Stimulated activated effector memory CD8-positive, alpha-beta T cell treated with anti-CD3 and anti-CD28 coated beads, Interleukin-12 subunit alpha, Interleukin-12 subunit beta, amount 100 ng/mL, for 72 hours (primary cell): Measurements from ENCODE around the gene LNP1.

Experiments used
- ATAC-seq: fragments of 150-1000 bp; cut with Tn5 transposase; 2 replicates; pipeline ENCODE4 v1.10.0; 2021
- DNase-seq, 2 donors: peaks; one replicate each; pipeline ENCODE4 v3.0.0; 2021 to 2022; ENCODE audit warnings: low spot score in 2 of 2
- H3K27ac Mint-ChIP-seq: one replicate; pipeline ENCODE4 v1.8.0; 2022; ENCODE audit warnings: mild to moderate bottlenecking, mixed read lengths
- H3K36me3 Mint-ChIP-seq: one replicate; pipeline ENCODE4 v1.8.0; 2022; ENCODE audit warnings: mild to moderate bottlenecking, mixed read lengths
- H3K4me1 Mint-ChIP-seq: one replicate; pipeline ENCODE4 v1.8.0; 2022; ENCODE audit warnings: mixed read lengths
- H3K4me3 Mint-ChIP-seq: one replicate; pipeline ENCODE4 v1.8.0; 2022; ENCODE audit warnings: mild to moderate bottlenecking, mixed read lengths
- H3K9me3 Mint-ChIP-seq: one replicate; pipeline ENCODE4 v1.8.0; 2022; ENCODE audit warnings: mixed read lengths

Gene LNP1

GRCh38 chr3:100411091-100411982, 10.0 kb downstream of the LNP1 start:
- Mint-ChIP-seq H3K9me3 (peaks cover 7% of the 10 kb centered on the region), H3K4me3 (no peak overlapping the region), H3K27ac (no peak overlapping the region), H3K4me1 (no peaks in the 10 kb centered on the region), H3K36me3 (no peaks in the 10 kb centered on the region)
- ATAC-seq (no peak), DNase-seq (no peak)

- no peak for ATAC-seq
- no peak overlapping the region for H3K27ac Mint-ChIP-seq
Measured at GRCh38 chr3:100412912-100413590, 11.7 kb downstream of the LNP1 start.

DNA sequence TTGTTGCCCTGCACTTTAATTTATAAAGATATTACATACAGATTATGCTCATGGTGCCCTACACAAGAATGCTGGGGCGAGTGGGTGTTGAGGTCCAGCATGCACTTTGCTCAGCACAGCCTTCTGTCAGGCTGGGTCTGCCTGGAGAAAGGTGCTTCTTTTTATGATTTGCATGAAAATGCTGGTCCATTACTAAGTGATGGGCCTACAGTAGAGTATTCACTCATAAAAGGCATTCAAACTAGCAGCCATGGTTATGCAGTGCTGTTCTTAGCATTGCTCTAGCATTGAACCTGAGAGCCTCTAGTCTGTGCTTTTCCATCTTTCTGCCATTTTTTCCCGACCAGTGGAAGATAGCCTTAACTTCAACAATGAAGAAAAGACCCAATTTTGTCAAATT, 12.3 kb downstream of the LNP1 start:
- DNase-seq: no peak
- Mint-ChIP-seq H3K4me3 (no peak overlapping the region), H3K36me3 (no peaks in the 10 kb centered on the region), H3K27ac (no peak overlapping the region), H3K4me1 (no peaks in the 10 kb centered on the region), H3K9me3 (no peaks in the 10 kb centered on the region)
- ATAC-seq: no peak

More at GRCh38 chr3:100412912-100413590, 11.7 kb downstream of the LNP1 start:
- no peak overlapping the region for H3K4me3 Mint-ChIP-seq
- no peaks in the 10 kb centered on the region for H3K9me3 Mint-ChIP-seq
- no peaks in the 10 kb centered on the region for H3K4me1 Mint-ChIP-seq
- DNase-seq: no peak
- no peaks in the 10 kb centered on the region for H3K36me3 Mint-ChIP-seq

- ATAC-seq: no peak
- no peak overlapping the region for H3K27ac Mint-ChIP-seq
- H3K4me1 Mint-ChIP-seq: no peaks in the 10 kb centered on the region
- no peak for DNase-seq
- no peaks in the 10 kb centered on the region for H3K36me3 Mint-ChIP-seq
- no peak overlapping the region for H3K4me3 Mint-ChIP-seq
- no peaks in the 10 kb centered on the region for H3K9me3 Mint-ChIP-seq
Measured at GRCh38 chr3:100416176-100416575, 14.8 kb downstream of the LNP1 start.

DNA sequence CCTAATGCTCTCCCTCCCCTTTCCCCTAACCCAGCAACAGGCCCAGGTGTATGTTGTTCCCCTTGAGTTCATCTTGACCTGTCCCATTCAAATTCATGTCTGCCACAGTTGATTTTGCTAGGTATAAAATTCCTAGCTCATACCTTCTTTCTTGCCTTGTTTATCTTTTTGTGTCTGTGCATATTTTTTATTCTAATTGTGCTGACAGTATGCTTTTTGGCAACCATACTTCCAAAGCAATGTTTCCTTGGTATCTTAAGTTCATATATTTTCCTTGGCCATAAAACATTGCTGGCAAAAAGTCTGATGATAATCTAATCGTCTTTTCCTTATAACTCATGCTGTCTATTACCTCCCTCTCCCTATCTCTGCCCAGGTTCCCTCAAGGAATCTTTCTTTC, 15.5 kb downstream of the LNP1 start:
- Mint-ChIP-seq H3K27ac (no peak overlapping the region), H3K36me3 (no peaks in the 10 kb centered on the region), H3K9me3 (no peaks in the 10 kb centered on the region), H3K4me1 (no peaks in the 10 kb centered on the region), H3K4me3 (no peak overlapping the region)
- no peak for ATAC-seq
- no peak for DNase-seq

DNA sequence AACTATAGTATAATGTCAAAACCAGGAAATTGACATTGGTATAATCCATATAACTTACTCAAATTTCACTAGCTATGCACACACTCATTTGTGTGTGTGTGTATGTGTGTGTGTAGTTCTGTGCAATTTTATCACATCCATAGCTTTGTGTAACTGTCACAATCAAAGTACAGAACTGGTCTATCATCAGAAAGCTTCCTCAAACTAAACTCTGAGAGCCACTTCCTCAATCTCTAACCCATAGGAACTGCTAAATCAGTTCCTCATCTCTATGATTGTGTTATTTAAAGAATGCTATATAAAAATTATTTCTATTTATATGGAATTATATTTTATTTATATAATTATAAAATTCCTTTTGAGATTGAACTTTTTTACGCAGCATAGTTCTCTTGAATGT, 18.1 kb downstream of the LNP1 start:
- Mint-ChIP-seq H3K4me3 (no peak overlapping the region), H3K9me3 (no peaks in the 10 kb centered on the region), H3K27ac (no peak overlapping the region), H3K36me3 (no peaks in the 10 kb centered on the region), H3K4me1 (no peaks in the 10 kb centered on the region)
- DNase-seq (no peak), ATAC-seq (no peak)

- H3K9me3 Mint-ChIP-seq: no peaks in the 10 kb centered on the region
- H3K36me3 Mint-ChIP-seq: no peaks in the 10 kb centered on the region
- no peak overlapping the region for H3K4me3 Mint-ChIP-seq
- no peak for ATAC-seq
- no peaks in the 10 kb centered on the region for H3K4me1 Mint-ChIP-seq
- no peak for DNase-seq
- H3K27ac Mint-ChIP-seq: no peak overlapping the region
Measured at GRCh38 chr3:100420885-100421284, 19.5 kb downstream of the LNP1 start.

DNA sequence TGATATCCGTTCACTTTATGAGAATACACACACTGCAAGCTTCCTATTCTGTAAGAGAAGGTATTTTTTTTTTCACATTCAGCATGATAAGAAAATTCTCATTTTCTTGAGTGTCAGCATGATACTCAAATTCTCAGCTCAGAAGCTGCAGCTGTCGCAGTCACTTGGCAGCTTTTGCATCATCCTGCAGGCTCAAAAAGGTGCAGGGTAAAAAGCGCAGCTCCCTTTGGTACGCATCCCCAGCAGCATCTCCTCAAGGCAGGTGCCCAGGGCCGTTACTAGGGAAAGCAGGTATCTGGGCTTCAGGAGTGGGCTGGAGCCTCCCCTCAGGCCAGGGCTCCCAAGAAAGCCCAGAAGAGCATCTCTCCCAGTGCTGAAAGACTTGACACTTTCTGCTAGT, 22.3 kb downstream of the LNP1 start:
- no peak overlapping the region for H3K27ac Mint-ChIP-seq
- no peaks in the 10 kb centered on the region for H3K36me3 Mint-ChIP-seq
- no peaks in the 10 kb centered on the region for H3K4me1 Mint-ChIP-seq
- DNase-seq: no peak
- no peak overlapping the region for H3K4me3 Mint-ChIP-seq
- no peak for ATAC-seq
- H3K9me3 Mint-ChIP-seq: no peaks in the 10 kb centered on the region

GRCh38 chr3:100424261-100424660, 22.9 kb downstream of the LNP1 start:
- Mint-ChIP-seq H3K27ac (no peak overlapping the region), H3K4me1 (no peaks in the 10 kb centered on the region), H3K9me3 (no peaks in the 10 kb centered on the region), H3K4me3 (no peak overlapping the region), H3K36me3 (no peaks in the 10 kb centered on the region)
- no peak for ATAC-seq
- no peak for DNase-seq

DNA sequence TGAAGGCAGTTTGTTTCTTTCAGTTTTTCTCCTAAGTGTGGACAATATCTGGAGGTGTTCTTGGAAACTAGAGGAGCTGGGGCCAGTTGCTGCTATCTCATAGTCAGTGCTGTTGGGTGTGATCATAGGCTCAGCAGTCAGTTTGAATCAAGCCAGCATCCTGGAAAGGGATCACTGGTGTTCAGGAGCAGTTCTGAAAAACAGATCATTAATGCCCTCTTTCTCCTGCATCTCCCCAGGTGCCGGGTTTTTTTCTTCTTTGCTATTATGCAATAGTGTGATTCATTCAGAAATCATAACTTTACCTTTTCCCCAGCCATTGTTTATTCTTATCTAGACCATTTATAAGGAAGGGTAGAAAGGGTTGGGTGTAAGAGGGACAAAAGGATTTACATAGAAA, 24.0 kb downstream of the LNP1 start:
- Mint-ChIP-seq H3K36me3 (no peaks in the 10 kb centered on the region), H3K4me3 (no peak overlapping the region), H3K4me1 (no peaks in the 10 kb centered on the region), H3K27ac (no peak overlapping the region), H3K9me3 (no peaks in the 10 kb centered on the region)
- no peak for DNase-seq
- no peak for ATAC-seq

DNA sequence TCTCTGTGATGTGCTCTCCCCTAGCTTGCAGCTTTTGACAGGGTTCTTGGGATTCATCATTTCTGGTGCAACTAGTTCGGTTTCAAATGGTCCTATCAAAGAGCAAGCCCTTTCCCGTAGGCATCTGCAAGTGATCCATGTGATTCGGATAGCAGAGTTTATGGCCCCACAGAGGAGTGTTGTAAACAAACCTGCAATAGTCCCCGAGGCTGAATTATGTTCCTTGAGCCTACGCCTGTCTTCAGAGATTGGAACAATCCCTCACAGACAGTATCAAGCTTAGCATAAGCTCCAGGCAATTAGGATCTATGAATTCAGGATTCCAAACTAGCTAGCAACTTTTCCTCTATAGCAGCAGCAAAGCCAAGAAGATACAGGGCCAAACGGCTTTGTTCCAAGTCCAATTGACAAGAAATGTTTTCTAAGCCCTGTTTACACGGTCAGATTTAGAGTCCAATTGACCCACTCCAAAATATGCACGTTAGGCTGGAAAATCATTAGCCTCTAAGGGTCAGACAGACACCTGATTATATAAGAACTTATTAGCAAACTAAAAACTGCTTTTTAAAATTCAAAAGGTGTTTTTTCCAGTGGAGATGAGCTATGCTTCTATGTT, 24.8 kb downstream of the LNP1 start:
- H3K9me3 Mint-ChIP-seq: no peaks in the 10 kb centered on the region
- H3K4me3 Mint-ChIP-seq: no peak overlapping the region
- DNase-seq: no peak
- no peaks in the 10 kb centered on the region for H3K36me3 Mint-ChIP-seq
- ATAC-seq: no peak
- no peaks in the 10 kb centered on the region for H3K4me1 Mint-ChIP-seq
- no peak overlapping the region for H3K27ac Mint-ChIP-seq

GRCh38 chr3:100427699-100428098, 26.4 kb downstream of the LNP1 start:
- H3K9me3 Mint-ChIP-seq: no peaks in the 10 kb centered on the region
- H3K36me3 Mint-ChIP-seq: no peaks in the 10 kb centered on the region
- H3K4me3 Mint-ChIP-seq: no peak overlapping the region
- no peaks in the 10 kb centered on the region for H3K4me1 Mint-ChIP-seq
- H3K27ac Mint-ChIP-seq: no peak overlapping the region
- no peak for DNase-seq
- no peak for ATAC-seq

DNA sequence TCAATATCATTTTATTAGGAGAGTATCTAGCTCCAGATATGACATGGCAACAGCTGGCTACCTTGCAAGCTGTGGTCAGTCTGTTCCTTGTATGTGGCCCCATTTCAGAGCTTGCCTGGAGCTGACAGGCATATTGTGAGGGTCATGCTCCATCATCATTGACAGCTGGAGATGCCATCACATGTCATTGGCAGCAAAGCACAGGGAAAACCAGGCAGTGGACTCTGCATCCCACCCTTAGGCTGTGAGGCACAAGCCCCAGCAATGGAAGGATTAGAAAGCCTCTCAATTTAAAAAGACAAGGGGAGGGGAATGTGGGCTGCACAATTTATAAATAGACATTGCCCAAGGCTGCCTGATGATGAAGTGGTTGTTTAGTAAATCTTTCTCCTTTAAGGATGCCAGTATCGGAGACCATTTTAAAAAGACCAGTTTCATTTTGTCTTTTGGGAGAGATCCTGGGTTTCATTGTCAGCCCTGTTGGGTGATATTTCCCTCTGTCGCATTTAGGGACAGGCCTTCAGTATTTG, 27.9 kb downstream of the LNP1 start:
- Mint-ChIP-seq H3K4me3 (no peak overlapping the region), H3K27ac (no peak overlapping the region), H3K9me3 (no peaks in the 10 kb centered on the region), H3K36me3 (no peaks in the 10 kb centered on the region), H3K4me1 (no peaks in the 10 kb centered on the region)
- no peak for DNase-seq
- no peak for ATAC-seq

DNA sequence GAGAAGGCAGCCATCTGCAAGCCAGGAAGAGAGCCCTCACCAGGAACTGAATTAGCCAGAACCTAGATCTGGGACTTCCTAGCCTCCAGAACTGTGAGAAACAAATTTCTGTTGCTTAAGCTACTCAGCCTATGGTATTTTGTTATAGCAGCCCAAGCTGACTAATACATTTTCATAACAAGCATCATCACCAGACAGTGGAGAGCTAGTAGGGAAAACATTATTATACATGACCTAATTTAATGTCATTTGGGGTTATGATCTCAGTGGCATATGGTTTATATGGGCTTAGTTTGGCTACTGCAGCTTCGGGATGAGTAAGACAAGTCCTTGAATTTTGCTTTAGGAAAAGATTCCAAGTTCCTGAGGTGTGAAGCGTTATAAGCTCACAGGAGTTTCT, 35.6 kb downstream of the LNP1 start:
- no peak for ATAC-seq
- Mint-ChIP-seq H3K27ac (no peak overlapping the region), H3K36me3 (no peaks in the 10 kb centered on the region), H3K9me3 (no peaks in the 10 kb centered on the region), H3K4me3 (no peak overlapping the region), H3K4me1 (peaks cover 6% of the 10 kb centered on the region)
- DNase-seq: no peak

GRCh38 chr3:100437721-100438622, 36.6 kb downstream of the LNP1 start:
- H3K36me3 Mint-ChIP-seq: no peaks in the 10 kb centered on the region
- H3K9me3 Mint-ChIP-seq: no peaks in the 10 kb centered on the region
- H3K4me3 Mint-ChIP-seq: no peak overlapping the region
- DNase-seq: no peak
- no peak overlapping the region for H3K27ac Mint-ChIP-seq
- ATAC-seq: no peak
- H3K4me1 Mint-ChIP-seq: peaks cover 6% of the 10 kb centered on the region
